Brain microvascular endothelial cell (primary cell): Measurements from ENCODE around the gene MGAT3.

Experiments used
- DNase-seq: peaks from one replicate; pipeline ENCODE4 v3.0.0-alpha.2; 2020
- H3K27ac ChIP-seq: fragments of 250-450 bp; sonication (Bioruptor Pico); 2 replicates; pipeline ENCODE4 v1.5.1; 2020; ENCODE audit warnings: mild to moderate bottlenecking, moderate library complexity
- H3K27me3 ChIP-seq: fragments of 250-450 bp; sonication (Bioruptor Pico); replicated peaks from 2 replicates; pipeline ENCODE4 v1.5.1; 2020; ENCODE audit warnings: mild to moderate bottlenecking
- H3K36me3 ChIP-seq: fragments of 250-450 bp; sonication (Bioruptor Pico); replicated peaks from 2 replicates; pipeline ENCODE4 v1.5.1; 2020; ENCODE audit warnings: mild to moderate bottlenecking
- H3K4me3 ChIP-seq: 2 replicates; pipeline ENCODE4 v1.5.1; 2011; ENCODE audit warnings: low read depth, mild to moderate bottlenecking, control low read depth, low read length, moderate library complexity
- CTCF ChIP-seq: IDR thresholded peaks from 2 replicates; pipeline ENCODE4 v1.5.1; 2011; ENCODE audit warnings: low read depth, mild to moderate bottlenecking, moderate library complexity, low read length, control low read depth, inconsistent platforms; ENCODE audit errors: missing control alignments
- in situ Hi-C: cut with HindIII; loops from 2 replicates; pipeline ENCODE4 v1.10.0; 2017; ENCODE audit warnings: low sequenced_read_pairs, low pct_ligation_motif_present

MGAT3 gene

GRCh38 chr22:39481595-39481994 is 24.8 kb downstream of the MGAT3 start:
- H3K36me3 ChIP-seq = no peaks in the 10 kb centered on the region
- in situ Hi-C loops = no loop called here
- no peak for TF ChIP-seq CTCF
- DNase-seq = no peak
- H3K27me3 ChIP-seq = no peaks in the 10 kb centered on the region
- no peak overlapping the region for H3K4me3 ChIP-seq
- no peak overlapping the region for H3K27ac ChIP-seq

DNA sequence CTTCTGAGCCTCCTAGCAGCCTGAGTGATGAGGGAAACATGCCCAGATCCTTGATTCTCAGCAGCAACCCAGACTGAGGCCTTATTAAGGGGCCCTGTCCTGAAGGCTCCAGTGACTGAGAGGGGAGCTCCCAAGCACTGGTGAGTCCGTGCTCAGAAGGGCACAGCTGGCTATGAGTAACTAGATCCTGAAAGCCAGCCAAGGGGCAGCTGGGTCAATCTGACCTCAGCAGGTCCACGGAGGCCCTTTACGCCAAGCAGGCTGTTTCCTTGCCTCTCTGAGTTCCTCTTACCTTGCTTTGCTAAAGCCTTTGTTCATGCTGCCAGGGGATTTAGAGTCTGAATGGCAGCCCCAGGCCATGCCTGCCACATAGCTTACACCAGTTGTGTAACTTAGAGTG is 26.0 kb downstream of the MGAT3 start:
- in situ Hi-C loops = no loop called here
- H3K27me3 ChIP-seq = no peaks in the 10 kb centered on the region
- DNase-seq = no peak
- no peaks in the 10 kb centered on the region for H3K36me3 ChIP-seq
- TF ChIP-seq CTCF = no peak
- H3K4me3 ChIP-seq = no peak overlapping the region
- no peak overlapping the region for H3K27ac ChIP-seq

GRCh38 chr22:39486951-39487825 is 30.4 kb downstream of the MGAT3 start:
- Histone ChIP-seq H3K27me3 (no peaks in the 10 kb centered on the region), H3K4me3 (no peak overlapping the region), H3K27ac (no peak overlapping the region), H3K36me3 (no peaks in the 10 kb centered on the region)
- in situ Hi-C loops = no loop called here
- no peak for DNase-seq
- no peak for TF ChIP-seq CTCF

- in situ Hi-C loops = no loop called here
- no peak for TF ChIP-seq CTCF
- Histone ChIP-seq H3K27ac (no peak overlapping the region), H3K27me3 (no peaks in the 10 kb centered on the region), H3K36me3 (no peaks in the 10 kb centered on the region), H3K4me3 (no peak overlapping the region)
- DNase-seq = no peak
These were observed 31.2 kb downstream of the MGAT3 start for GRCh38 chr22:39487826-39488520.

DNA sequence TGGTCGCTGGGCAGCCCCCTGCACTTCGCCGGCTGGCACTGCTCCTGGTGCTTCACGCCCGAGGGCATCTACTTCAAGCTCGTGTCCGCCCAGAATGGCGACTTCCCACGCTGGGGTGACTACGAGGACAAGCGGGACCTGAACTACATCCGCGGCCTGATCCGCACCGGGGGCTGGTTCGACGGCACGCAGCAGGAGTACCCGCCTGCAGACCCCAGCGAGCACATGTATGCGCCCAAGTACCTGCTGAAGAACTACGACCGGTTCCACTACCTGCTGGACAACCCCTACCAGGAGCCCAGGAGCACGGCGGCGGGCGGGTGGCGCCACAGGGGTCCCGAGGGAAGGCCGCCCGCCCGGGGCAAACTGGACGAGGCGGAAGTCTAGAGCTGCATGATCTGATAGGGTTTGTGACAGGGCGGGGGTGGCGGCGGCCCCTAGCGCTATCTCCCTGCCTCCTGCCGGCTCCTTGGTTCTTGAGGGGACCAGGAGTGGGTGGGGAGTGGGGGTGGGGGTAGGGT is 31.8 kb downstream of the MGAT3 start:
- no peak overlapping the region for H3K4me3 ChIP-seq
- H3K27me3 ChIP-seq = no peaks in the 10 kb centered on the region
- no peak for TF ChIP-seq CTCF
- no peaks in the 10 kb centered on the region for H3K36me3 ChIP-seq
- DNase-seq = no peak
- H3K27ac ChIP-seq = no peak overlapping the region
- in situ Hi-C loops = no loop called here
